HG03175 (cell line): ENCODE data around the gene RADIL.

Experiments used
- ATAC-seq: cut with Tn5 transposase; IDR thresholded peaks from one replicate; pipeline ENCODE4 v1.9.1; 2021; ENCODE audit warnings: mild to moderate bottlenecking, moderate library complexity; ENCODE audit not compliant: unreplicated experiment

RADIL gene

GRCh38 chr7:4884164-4884563 is 648 bp upstream of the RADIL start:
- no peak for ATAC-seq

DNA sequence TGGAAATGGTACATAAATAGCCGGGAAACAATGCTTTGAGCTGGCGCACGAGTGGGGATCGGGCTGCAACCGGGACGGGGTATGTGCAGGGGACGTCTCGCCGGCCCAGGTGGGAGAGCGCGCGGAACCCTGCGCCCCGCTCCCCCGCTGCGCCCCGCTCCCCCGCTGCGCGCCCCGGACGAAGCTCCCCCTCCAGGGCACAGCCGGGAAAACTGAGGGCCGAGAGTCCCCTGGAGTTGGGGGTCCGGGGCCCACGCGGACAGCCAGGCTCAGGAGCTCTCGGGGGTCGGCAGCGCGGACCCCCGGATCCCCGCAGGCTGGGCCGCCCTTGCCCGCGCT is 514 bp downstream of the RADIL start:
- no peak for ATAC-seq

DNA sequence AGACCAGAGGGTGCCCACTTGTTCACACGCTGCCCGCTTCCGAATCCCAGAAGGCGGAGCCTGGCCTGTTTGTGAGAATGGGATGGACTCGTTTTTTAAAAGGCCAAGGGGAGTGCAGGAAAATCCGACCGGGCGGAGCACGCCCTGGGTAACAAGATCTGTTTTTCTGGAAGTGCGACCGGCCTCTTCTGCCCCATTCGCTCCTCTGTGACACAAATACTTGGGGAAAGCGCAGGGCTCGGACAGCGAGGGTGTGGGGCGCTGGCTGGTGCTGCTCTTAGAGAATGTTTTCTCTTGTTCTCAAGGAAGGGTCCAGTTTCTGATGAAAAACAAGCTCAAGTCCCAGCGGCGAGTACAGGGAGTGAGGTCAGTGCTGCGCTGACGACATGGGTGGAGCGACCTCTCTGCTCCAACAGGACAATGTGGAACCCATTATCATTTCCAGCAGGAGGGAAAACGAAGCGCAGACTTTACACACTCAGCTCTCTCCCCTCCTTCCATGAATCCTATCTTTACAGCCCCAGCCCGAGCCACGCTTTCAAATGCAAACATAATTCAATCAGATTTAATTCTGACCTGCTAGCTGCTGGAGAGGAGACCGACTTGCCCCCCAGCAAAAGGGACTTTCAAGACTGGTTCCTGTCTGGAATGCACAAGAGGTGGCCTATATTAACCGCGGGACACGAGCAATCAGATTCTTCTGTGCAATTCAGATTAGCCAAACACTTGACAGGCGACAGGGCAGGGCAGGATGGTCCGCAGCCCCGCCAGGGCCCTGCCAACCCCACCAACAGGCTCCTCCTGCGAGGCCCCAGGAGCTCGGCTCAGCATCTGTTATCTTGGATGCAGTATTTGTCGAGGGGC is 1.1 kb downstream of the RADIL start:
- ATAC-seq = no peak

- ATAC-seq = no peak
These were observed 3.3 kb downstream of the RADIL start for GRCh38 chr7:4880218-4880617.

DNA sequence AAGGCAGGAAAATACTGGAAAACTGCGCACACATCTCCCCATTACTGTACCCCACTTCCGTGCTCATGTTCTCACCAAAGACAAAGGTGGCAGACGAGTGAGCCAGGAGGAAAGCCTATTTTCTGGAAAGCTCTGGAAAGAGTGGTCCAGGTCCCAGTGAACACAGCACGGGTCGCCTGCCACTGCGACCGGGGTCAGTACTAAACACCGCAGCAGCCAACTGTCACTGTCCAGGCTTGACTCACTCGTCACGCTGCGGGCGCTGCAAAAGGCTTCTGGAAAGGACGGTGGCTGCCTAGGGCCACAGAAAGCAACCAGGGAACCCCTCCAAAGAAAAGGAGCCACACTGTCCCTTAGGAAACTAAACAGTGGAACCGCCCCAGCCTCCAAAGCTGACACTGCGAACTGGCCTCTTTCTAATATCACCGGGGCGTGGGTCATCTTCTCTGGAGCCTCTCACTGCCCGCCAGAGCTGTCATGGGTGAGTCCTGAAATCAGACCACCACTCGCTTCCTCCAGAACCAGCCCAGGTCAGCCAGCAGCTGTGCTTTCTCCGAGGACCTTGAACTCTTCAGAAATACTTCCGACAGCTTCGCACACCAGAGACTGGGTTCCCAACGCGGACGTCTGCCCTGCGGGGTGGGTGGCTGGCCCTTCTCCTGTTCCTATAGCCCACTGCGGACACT is 4.0 kb downstream of the RADIL start:
- no peak for ATAC-seq

DNA sequence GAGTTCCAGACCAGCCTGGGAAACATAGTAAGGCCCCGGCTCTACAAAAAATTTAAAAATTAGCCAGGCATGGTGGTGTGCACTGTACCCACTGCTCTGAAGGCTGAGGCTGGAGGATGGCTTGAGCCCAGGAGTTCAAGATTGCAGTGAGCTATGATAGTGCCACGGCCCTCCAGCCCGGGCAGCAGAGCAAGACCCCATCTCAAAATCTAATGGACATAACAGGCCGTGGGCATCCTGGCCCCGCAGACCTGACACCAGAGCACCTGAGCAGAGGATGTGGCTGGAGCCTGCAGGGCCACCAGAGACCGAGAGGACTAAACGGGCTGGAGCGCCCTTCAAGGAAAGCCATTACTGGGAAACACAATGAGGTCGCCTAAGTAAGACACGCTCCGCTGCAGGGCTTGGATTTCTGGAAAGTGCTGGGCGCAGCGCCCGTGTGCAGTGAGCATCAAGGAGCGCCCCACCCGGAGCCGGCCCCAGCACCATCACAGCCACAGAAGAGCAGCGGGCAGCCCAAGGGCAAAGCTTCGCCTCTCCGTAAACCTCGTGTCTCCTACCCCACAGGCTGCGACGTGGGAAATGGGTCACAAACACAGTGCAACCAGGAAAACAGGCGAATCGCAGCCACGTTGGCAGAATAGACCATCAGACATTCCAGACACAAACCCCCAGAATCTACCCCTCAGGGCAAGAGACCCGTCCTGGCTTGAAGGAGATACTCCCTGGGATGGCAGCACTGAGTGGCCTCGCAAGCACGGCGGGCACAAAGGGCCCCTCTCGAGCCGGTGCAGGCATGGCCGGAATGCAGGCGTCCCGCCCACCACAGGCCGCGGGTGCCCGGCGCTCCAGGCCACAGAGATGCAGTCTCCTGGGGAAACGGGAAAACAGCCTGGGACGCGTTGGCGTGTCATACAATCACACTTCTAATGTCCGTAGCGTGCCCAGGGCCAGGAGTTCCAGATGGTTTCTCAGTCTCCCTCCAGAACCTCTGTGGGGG is 4.9 kb downstream of the RADIL start:
- no peak for ATAC-seq

DNA sequence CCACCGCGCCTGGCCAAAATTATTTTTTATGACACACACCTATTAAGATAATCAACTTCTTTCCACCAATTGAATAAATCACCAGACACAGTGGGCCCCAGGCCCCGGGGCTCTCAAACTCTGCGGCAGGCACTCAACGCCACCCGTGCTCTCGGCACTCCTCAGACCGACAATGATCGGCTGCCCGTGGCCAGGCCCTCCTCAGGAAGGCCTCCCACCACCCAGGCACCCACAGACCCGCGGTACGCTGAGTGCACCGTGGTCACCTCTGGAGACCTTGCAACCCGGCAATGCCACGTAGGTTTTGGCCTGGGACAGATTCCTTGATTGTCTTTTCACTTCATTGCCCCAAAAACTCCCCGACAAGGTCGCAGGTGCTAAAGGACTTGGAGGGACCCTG is 6.9 kb downstream of the RADIL start:
- ATAC-seq = no peak

DNA sequence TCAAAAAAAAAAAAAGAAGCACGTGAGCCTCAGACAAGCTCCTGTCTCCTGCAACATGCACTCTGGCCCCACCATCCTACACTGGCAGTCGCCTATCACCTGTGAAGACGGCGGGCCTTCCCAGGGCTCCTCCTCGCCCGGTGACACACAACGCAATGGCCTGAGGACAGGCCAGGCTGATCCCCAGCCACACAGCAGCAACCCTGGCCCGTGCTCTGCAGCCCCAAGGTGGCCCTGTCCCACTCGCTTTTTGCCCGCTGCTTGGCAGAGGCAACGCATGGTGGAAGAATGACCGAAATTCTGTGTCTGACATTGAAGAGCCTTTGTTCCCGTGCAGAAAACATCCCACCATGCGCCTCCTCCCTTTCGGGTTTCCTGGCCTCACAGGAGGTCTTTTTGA is 8.1 kb downstream of the RADIL start:
- ATAC-seq = no peak

DNA sequence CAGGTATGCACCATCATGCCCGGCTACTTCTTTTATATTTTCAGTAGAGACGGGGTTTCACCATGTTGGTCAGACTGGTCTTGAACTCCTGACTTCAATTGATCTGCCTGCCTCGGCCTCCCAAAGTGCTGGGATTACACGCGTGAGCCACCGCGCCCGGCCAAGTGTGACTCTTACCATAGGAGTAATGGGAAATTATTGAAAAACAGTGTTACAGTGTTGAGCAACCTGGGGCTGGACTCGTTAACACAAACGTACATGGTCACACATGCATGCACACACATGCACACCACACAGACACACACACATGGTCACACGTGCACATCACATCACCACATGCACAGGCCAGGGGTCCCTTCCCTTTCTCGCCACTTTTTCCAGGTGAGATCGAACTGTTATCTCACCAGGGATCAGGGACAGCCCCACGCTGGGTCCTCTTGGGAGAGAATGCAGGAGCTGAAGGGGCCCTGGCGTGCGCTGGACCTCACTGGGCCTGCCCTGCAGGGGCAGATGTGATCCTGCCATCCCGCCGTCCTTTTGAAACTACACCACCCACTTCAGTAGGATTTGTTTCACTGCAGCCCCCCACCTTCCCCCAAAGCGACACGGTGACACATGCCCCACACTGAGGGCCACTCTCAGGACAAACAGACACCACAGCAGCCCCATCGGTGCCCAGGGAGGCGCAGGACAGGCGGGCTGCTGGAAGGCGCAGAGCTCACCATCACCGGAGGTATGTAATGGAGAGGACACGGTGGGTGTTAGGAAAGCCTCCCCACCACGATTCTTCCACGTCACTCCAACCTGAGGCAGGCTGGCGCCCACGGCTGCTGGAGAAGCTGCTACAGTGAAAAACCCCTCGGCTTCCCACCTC is 10.2 kb downstream of the RADIL start:
- no peak for ATAC-seq

- no peak for ATAC-seq
These were observed 11.4 kb downstream of the RADIL start for GRCh38 chr7:4871930-4872675.

GRCh38 chr7:4871056-4871680 is 12.3 kb downstream of the RADIL start:
- no peak for ATAC-seq

GRCh38 chr7:4868493-4868892 is 15.0 kb downstream of the RADIL start:
- ATAC-seq = no peak

DNA sequence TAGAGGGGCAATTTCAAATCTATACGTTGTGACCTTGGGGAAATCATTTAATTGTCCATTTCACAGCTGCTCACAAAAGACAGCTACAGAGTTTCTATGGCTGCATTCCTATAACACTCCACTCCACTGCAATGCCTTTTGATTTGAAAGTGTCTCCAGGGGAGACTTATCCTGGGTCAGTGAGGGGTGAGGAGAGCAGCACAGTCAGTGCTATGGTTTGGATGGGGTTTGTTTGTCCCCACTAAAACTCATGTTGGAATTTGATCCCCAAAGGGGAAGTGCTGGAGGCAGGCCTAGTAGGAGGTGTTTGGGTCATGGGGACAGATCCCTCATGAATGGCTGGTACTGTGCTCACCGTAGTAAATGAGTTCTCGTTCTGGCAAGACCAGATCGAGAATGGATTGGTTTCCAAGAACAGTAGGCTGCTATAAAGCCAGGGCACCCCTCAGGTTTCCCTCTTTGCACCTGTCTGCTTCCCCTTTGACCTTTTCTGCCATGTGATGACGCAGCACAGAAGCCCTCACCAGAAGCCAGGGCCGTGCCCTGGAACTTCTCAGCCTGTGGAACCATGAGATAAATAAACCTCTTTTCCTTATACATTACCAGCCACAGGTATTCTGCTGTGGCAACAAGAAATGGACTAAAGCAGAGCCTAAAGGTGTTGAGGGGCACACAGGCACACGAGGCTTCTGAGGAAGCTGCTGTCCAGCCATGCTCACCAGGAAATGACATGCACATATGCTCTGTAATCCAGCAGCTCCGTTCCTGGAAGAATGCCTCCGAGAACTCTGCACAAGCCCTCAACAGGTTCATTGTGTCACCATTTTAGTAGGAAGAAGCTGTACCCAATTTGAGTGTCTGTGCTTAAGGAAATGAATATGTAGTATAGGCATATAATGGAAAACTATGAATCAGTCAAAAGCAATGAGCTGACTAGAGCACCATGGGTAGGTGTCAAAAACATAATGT is 16.7 kb downstream of the RADIL start:
- ATAC-seq = no peak

- ATAC-seq = no peak
These were observed 21.4 kb downstream of the RADIL start for GRCh38 chr7:4862156-4862555.

- no peak for ATAC-seq
These were observed 21.8 kb downstream of the RADIL start, which contains the start of gene PAPOLB for GRCh38 chr7:4861673-4862072. Gene PAPOLB, minus strand, starts transcription at chr7:4862030. Its CDS starts 220 bp downstream, at chr7:4861810.

GRCh38 chr7:4861227-4861626 is 22.3 kb downstream of the RADIL start:
- no peak for ATAC-seq

- no peak for ATAC-seq
These were observed 26.3 kb downstream of the RADIL start for GRCh38 chr7:4857189-4857588.
